GM10266 (cell line): ENCODE results near the gene SUDS3.
"Not testable (repeated sequence)": the region's sequence is repeated elsewhere in the genome, so short reads cannot be mapped to it uniquely, and the experiment has no call there.

Source experiments
- DNase-seq: peaks from one replicate; pipeline ENCODE4 v3.0.0; 2012; ENCODE audit errors: extremely low spot score
- TF ChIP-seq, protein P1 (sequence below): IDR thresholded peaks from 2 replicates; pipeline ENCODE4 v1.5.1; 2012; ENCODE audit warnings: mild to moderate bottlenecking, low read depth; ENCODE audit not compliant: control insufficient read depth, insufficient read depth; ENCODE audit errors: missing control alignments

The SUDS3 gene

DNA sequence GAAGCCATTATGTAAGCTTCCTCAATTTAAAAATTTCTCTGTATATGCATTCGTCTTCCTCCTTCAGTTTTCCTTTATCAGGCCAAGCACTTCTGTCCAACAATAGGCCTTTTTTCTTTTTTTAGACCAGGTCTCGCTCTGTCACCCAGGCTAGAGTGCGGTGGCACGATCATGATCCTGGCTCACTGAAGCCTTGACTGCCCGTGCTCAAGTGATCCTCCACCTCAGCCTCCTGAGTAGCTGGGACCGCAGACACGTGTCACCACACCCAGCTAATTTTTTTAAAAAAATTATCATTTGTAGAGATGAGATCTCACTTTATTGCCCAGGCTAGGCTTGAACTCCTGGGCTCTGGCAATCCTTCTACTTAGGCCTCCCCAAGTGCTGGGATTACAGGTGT, 29.5 kb upstream of the SUDS3 start:
- DNase-seq: no peak
- TF ChIP-seq, protein P1, sequence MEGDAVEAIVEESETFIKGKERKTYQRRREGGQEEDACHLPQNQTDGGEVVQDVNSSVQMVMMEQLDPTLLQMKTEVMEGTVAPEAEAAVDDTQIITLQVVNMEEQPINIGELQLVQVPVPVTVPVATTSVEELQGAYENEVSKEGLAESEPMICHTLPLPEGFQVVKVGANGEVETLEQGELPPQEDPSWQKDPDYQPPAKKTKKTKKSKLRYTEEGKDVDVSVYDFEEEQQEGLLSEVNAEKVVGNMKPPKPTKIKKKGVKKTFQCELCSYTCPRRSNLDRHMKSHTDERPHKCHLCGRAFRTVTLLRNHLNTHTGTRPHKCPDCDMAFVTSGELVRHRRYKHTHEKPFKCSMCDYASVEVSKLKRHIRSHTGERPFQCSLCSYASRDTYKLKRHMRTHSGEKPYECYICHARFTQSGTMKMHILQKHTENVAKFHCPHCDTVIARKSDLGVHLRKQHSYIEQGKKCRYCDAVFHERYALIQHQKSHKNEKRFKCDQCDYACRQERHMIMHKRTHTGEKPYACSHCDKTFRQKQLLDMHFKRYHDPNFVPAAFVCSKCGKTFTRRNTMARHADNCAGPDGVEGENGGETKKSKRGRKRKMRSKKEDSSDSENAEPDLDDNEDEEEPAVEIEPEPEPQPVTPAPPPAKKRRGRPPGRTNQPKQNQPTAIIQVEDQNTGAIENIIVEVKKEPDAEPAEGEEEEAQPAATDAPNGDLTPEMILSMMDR: no peak

DNA sequence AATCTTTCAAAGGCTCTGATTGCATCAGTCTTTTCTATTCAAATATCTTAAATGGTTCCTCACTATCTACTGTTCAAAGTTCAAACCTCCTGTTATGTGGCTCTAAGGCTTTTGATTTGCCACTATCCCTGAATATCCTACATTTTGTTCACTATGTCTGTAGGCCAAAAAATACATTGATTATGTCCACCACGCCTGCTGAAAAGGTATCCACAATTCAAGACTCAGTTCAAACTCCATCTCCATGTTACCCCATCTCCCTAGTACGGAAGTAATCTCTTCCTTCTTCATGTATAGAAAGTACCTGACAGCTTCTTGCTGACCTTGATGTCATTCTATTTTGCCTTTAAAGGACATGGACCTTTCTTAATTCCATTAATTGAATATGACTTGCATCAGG, 28.4 kb upstream of the SUDS3 start:
- TF ChIP-seq, protein P1: no peak
- no peak for DNase-seq

DNA sequence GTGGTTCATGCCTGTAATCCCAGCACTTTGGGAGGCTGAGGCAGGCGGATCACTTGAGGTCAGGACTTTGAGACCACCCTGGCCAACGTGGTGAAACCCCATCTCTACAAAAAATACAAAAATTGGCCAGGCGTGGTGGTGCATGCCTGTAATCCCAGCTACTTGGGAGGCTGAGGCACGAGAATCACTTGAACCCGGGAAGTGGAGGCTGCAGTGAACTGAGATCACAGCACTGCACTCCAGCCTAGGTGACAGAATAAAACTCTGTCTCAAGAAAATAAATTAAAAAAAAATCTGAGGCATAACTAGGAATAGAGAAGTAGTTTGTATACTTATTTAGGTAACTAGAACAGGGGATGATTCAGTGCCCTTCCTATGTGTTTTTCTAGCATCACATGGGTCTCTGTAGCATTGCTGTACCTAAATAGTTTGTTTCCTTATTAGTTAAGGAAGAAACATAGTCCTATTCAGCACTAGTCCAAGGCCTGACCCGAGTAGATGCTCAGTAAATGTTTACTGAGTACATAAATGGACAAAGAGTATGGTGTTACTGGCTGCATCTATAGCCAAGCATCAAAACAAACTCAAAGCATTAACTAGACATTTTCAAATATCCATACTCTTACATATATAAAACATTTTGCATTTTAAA, 25.3 kb upstream of the SUDS3 start:
- TF ChIP-seq, protein P1: no peak
- no peak for DNase-seq

DNA sequence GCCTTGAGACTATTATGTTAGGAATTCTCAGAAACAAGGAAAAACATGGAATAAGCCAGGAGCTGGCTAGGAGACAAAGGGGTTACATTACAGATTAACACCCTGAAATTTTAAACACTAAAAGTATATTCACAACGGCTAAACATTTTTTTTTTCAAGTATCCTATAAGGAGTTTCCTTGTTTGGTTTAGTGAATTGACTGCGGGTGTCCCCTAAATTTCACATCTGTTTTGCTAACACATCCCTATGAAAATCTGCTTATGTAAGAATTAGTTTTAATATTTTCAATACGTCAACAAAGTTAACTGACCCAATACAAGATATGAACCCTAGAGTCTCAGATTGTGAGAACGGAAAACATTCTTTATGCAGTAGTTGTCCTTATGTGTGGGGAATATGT, 22.6 kb upstream of the SUDS3 start:
- DNase-seq: no peak
- TF ChIP-seq, protein P1: no peak

DNA sequence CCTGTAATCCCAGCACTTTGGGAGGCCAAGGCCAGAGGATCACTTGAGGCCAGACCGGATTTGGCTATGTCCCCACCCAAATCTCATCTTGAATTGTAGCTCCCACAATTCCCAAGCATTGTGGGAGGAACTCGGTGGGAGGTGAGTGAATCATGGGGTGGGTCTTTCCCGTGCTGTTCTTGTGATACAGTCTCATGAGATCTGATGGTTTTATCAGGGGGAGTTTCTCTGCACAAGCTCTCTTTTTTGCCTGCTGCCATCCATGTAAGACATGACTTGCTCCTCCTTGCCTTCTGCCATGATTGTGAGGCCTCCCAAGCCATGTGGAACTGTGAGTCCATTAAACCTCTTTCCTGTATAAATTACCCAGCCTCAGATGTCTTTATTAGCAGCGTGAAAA, 21.9 kb upstream of the SUDS3 start:
- DNase-seq: not testable (repeated sequence)

DNA sequence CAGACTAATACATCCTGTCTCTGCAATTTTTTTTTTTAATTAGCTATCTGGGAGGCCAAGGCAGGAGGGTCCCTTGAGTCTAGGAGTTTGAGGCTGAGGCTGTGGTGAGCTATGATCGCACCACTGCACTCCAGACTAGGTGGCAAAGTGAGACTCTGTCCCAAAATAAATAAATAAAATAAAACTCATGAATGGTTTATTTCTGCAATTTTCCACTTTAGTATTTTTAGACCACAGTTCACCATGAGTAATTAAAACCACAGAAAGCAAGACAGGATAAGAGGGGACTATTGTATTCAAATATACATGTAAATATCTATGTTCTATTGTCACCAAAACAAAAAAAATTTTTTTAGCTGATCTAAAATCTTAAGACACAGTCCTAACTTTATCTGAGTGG, 21.5 kb upstream of the SUDS3 start:
- TF ChIP-seq, protein P1: no peak
- no peak for DNase-seq

DNA sequence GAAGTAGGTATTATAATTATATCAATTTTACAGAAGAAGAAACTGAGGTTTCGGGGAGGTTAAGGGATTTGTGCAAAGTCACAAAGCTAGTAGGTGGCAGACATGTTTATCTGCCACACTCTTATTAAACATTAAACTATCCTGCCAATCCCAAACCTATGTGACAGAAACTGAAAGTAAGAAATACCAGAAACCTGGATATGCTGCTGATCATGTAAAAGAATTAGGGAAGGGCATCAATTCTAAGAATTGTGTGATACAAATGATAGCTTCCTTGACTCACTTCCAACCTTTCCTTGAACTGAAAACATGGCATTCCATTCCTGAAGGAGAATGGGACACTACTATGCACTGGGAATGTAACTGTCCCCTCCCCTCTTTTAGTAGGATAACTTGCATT, 20.5 kb upstream of the SUDS3 start:
- TF ChIP-seq, protein P1: no peak
- DNase-seq: no peak

DNA sequence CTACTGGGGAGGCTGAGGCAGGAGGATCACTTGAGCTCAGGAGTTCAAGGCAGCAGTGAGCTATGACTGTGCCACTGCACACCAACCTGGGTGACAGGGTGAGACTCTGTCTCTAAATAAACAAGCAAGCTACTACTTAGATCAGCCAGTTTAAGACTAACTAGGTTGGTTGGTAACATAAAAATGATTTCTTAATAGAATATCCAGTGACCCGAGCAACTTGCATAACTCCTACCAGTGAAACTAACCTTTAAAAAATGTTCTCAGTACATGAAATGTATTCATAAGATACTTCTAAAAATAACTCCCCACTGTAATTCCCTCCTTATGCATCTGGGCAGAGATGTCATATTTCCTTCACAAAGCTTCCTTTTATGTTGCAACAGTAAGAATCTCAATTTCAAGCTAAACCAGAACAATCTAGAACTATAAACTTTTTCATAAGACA, 19.5 kb upstream of the SUDS3 start:
- DNase-seq: no peak
- TF ChIP-seq, protein P1: no peak
